ENCODE results near the gene NFE2L1. TPM values are rescaled to one million over a fixed set of nuclear protein-coding genes. Genes with fewer than 3 reads are reported as not detected.

The NFE2L1 gene
- total RNA-seq, 5 donors from 2014 or later (not counting 1 experiment from before 2014, with no cell fraction given) = 30.3 to 61.6 (median 43.9) TPM

DNA sequence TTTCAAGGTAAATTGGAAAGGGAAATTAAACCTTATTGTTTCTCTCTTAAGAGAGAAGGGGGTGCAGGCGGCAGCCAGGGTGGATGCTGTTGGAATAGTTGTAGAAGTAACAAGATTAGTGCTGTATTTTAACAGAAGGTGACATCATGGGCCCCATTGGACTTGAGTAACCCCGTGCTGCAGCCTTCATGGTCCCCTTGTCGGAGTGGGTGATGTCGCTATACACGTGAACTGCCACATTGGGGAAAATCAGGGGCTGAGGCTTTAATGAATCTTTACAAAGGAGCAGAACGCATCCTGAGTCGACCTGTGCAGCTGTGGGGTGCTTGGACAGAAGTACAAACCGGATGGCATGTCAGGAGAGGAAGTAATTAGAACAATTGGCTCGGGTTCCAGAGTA, 62.6 kb downstream of the NFE2L1 start:
- peak overlapping the region in 1 of 3 donors; percentile 35 for H3K4me3 Mint-ChIP-seq
- H3K4me1 Mint-ChIP-seq = peaks cover 49 to 61% (median 58%) of the 10 kb centered on the region in 3 donors
- ChIA-PET POLR2A (interaction anchor here in 1 of 2 donors (0.7 kb wide), 1 partner anchor 13 kb away, joined by 3 read pairs; no protein-coding TSS in a partner anchor), CTCF (no interaction called here)
- ATAC-seq (replicated peaks in 1 of 4) = no peak
- Histone ChIP-seq H3K9me3 (no peaks in the 10 kb centered on the region), H3K36me3 (ENCODE audit: control insufficient read depth in 2 of 2, extremely low read depth in 1 of 2, insufficient read depth in 1 of 2, low read length in 1 of 2) (peaks cover 0 to 10% of the 10 kb centered on the region in 2 donors), H3K4me3 (ENCODE audit: control insufficient read depth in 1 of 2, extremely low read depth in 1 of 2, low read length in 1 of 2) (no peak overlapping the region), H3K4me1 (ENCODE audit: control insufficient read depth in 1 of 2, extremely low read depth in 1 of 2, insufficient read depth in 2 of 2, low read length in 2 of 2) (peaks cover 30 to 54% of the 10 kb centered on the region in 2 experiments), H3K27me3 (replicated peaks in 1 of 2; ENCODE audit: control insufficient read depth in 2 of 2, extremely low read depth in 1 of 2, insufficient read depth in 2 of 2, low read length in 1 of 2) (no peaks in the 10 kb centered on the region), H3K27ac (ENCODE audit: low read length) (no peak overlapping the region)
- H3K9me3 Mint-ChIP-seq = no peaks in the 10 kb centered on the region
- DNase-seq = no peak
- no peaks in the 10 kb centered on the region for H3K27me3 Mint-ChIP-seq
- peak overlapping the region; percentile 70 to 84 for H3K27ac Mint-ChIP-seq
- 83% methylated on average over 9 of the region's 9 CpGs for WGBS (ENCODE audit: insufficient coverage)
- H3K36me3 Mint-ChIP-seq = peaks cover 4% of the 10 kb centered on the region

Other genes starting within 250 kb of the NFE2L1 start
- gene OSBPL7, start 226.6 kb upstream of the NFE2L1 start, total RNA-seq = 10 to 100 TPM; 40.4 to 57.1 (median 43.9) TPM
- 10 to 100 TPM; 34.1 to 60.1 (median 41.6) TPM for gene MRPL10, start 216.8 kb upstream of the NFE2L1 start, total RNA-seq
- gene LRRC46, start 216.7 kb upstream of the NFE2L1 start, total RNA-seq = 1 to 10 TPM in 2 of 5 donors, under 1 TPM in 3; 0.20 to 1.0 (median 0.88) TPM
- 10 to 100 TPM; 27.0 to 44.3 (median 40.6) TPM for gene SCRN2, start 207.1 kb upstream of the NFE2L1 start, total RNA-seq
- under 1 TPM; 0.10 to 0.26 (median 0.13) TPM for gene SP6, start 197.2 kb upstream of the NFE2L1 start, total RNA-seq
- 10 to 100 TPM; 27.1 to 41.6 (median 32.8) TPM for gene SP2, start 152.1 kb upstream of the NFE2L1 start, total RNA-seq
- gene PNPO, start 106.8 kb upstream of the NFE2L1 start, total RNA-seq = 10 to 100 TPM; 10.3 to 18.5 (median 15.7) TPM
- under 1 TPM in 3 of 5 donors, not detected in 2; 0.18 to 0.44 (median 0.26) TPM for gene PRR15L, start 90.5 kb upstream of the NFE2L1 start, total RNA-seq
- 100 to 1,000 TPM; 247 to 349 (median 318) TPM for gene CDK5RAP3, start 77.2 kb upstream of the NFE2L1 start, total RNA-seq
- 1 to 10 TPM; 1.2 to 2.6 (median 1.9) TPM for gene COPZ2, start 10.6 kb upstream of the NFE2L1 start, total RNA-seq
- gene CBX1, start 53.1 kb downstream of the NFE2L1 start, total RNA-seq = 10 to 100 TPM; 19.6 to 32.4 (median 30.7) TPM
- 10 to 100 TPM; 10.6 to 20.4 (median 19.5) TPM for gene SNX11, start 59.4 kb downstream of the NFE2L1 start, total RNA-seq

Data from T-cell (primary cell).